DMS153 treated with DMSO at 0.1 percent for 48 hours (cell line): ENCODE measurements around the gene NPFF.
A peak's percentile ranks its signal among the peaks of the same experiment; 100 is the strongest.
"Not testable (repeated sequence)": the region's sequence is repeated elsewhere in the genome, so short reads cannot be mapped to it uniquely, and the experiment has no call there.

Experiments
- DNase-seq: peaks from one replicate; lab custom pipeline; 2025; ENCODE audit not compliant: unreplicated experiment; lab: John Stamatoyannopoulos, UW

NPFF gene

GRCh38 chr12:53496752-53497032 lies 10.6 kb downstream of the NPFF start:
- no peak for DNase-seq

DNA sequence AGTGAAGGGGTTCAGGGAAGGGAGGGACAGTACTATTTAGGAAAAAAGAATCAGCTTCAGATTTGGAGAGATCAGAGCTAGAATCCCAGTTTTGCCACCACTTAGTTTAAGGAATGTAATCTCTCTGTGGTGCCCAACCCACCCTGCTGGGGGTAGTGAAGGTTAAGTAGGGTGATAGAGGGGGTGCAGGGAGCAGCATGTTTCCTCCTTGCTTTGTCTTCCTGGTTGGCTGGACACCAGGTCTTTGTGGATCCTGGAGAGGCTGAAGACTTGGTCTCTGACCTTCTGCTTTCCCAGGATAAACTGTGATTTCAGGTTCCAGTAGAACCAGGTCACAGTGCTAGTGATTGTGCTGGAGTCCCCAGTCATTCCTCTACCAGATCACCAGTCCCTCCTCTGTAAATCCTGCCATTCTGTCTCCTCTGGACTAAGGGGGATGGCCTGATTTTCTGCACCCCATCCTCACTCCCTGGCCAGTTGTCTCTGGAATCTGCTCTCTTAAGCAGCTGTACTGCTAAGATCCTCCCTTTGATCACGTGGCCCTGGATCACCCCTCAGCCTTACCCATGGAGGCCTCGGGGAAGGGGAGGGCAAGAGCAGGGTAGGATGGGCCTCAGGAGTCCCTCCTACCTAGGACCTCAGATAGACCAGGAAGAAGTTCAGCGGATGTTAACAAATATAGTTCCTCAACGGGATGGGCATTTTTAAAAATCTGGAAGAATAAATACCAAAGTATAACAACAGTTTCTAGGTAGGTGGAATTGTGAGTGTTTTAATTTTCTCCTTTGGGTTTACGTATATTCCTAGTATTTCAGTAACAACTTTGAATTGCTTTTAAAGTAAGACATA lies 11.2 kb downstream of the NPFF start:
- no peak for DNase-seq

GRCh38 chr12:53493610-53494391 lies 13.5 kb downstream of the NPFF start:
- no peak for DNase-seq

GRCh38 chr12:53492830-53493609 lies 14.3 kb downstream of the NPFF start:
- peak; percentile 74 for DNase-seq

- DNase-seq = no peak
These were observed 15.1 kb downstream of the NPFF start for GRCh38 chr12:53492188-53492587.

DNA sequence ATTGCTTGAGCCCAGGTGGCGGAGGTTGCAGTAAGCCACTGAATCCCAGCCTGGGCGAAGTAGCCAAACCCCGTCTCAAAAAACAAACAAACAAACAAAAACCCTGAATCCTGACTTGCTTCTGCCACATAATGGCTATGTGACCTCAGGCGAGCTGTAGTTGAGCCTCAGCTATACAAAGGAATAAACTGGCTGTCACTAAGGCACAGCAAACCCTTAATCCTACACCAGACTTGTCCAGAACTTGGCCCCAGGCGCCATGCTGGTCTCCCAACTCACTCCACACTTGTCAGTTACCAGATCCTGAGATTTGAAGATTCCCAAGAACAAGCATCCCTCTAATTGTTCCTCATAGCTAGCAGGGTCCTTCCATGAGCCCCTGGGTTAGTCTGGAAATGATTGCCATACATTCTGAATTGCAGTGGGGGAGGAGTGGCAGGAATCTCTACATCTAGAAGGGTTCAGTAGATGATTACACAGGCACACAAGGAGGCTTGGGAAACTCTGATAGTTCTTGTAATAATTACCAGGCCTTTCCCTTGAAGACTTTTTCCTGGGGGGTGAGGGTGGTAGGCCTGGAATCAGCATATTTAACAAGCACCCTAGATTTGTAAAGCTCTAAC lies 17.9 kb downstream of the NPFF start:
- DNase-seq = no peak

DNA sequence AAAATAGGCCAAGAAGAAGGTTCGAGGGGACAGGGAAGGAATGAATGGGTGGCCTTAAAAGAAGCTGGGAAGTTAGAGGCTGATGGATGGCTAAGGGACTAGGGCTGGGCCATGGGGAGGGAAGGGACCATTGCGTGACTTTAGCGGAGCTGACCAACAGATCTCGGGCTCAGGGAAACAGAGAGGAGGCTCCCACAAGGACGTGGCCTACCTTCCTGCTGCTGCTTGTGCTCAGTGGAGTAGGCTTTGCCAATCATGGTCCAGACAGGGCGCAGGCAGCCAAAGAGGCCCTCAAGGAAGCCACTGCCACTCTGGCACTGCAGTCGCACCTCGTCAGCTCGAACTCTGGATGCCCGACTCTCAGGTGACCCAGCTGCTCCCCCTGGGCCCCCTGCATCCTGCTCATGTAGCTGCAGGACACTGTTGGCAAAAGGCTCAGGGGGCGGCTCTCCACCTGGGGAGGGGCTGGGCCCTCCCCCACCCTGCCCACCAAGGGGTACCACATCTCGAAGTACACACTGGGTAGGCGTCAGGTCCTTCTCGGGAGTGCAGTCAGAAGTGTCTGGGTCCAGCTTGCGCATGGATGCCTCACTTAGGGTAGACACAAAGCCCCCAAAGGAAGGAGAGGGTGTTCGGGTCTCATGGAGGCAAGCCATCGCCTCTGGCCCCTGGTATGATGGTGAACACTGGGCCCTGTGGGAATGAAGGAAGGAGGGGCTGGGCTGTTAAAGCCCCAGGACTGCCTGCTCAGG lies 20.4 kb downstream of the NPFF start:
- DNase-seq = no peak

- no peak for DNase-seq
These were observed 21.1 kb downstream of the NPFF start for GRCh38 chr12:53485955-53486735.

DNA sequence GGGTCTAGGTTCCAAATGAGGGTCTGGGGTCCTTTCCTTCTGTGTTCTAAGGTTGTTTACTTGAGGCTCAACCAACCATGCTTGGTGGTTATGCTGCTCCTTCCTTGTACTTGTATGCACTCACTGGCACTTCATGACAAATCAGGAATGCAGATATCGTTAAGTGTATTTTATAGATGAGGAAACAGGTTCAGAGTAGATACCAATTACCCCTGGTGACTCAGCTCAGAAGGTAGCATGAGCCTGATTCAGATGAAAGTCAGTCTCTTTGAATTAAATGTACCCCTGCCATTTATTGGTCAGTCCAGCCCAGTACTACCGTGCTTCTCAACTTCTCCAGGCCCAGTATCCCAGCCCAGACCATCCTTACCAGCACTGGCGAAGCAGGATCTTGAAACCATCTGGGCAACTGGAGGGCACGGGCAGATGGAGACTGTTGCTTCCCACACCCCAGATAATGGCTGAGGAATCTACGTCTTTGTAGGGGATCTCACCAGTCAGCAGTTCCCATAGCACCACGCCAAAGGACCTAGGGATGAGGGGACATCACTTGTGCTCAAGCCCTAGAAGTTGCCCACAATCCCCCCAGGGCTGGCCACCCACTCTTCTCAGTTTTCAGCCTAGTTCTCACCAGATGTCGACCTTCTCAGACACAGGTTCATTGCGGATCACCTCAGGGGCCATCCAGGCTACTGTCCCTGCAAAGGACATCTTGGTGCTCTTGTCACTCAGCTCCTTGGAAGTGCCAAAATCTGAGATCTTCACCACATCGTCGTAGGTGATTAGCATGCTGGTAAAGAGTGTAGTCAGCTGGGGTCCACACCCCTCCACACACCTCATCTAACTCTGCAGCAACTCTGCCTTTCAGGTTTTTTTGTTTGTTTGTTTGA lies 22.4 kb downstream of the NPFF start:
- DNase-seq = no peak

DNA sequence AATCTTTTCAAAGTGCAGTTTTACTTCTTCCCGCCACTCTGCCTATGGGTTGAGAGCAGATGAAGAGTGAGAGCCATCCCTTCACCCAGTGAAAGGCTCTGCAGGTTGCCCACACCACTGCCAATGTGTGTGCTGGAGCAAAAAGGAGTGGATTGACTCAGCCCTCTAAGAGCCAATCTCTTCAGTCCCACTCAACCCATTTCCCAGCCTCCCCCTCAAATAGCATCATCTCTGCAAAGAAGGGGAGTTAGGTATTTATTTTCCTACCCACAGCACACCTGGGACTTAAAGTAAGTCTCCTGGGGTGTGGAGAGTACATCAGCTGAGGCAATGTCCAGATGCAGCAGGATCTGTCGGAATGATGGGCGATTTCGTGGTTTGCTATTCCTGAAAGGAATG lies 23.3 kb downstream of the NPFF start:
- no peak for DNase-seq

DNA sequence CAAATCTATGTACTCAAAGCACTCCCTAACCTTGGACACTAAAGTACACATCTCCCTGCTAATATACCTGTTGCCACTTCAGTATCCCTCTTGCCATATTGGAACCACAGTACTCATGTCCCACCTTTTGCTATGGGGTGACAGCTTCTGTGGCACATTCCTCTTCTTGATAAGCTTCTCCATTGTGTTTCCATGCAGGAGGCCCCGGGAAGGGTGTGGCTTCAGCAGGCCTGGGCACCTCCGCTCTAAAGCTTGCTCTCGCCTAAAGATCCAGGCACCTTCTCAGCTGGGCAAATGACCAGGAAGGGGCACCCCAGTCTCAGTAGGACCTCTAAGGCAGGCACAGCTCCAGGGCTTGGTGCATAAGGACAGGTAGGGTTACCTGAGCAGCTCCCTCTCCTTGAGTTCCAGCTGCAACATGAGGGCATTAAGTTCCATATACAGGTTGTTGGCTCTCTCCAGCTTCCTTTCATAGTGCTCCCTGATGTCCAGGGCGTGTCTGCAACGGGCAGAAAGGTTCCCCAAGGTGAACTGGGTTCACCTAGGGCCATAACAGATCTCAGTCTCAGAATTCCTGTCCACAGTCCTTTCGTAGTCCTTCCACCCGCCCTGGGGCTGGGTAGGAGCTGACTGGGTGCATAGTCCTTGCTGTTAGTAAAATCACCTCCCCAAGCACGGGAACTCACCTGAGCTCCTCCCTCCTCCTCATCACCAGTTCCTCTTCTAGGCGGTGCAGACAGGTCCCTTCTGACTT lies 23.9 kb downstream of the NPFF start:
- DNase-seq = no peak

GRCh38 chr12:53482626-53483168 lies 24.6 kb downstream of the NPFF start:
- no peak for DNase-seq

DNA sequence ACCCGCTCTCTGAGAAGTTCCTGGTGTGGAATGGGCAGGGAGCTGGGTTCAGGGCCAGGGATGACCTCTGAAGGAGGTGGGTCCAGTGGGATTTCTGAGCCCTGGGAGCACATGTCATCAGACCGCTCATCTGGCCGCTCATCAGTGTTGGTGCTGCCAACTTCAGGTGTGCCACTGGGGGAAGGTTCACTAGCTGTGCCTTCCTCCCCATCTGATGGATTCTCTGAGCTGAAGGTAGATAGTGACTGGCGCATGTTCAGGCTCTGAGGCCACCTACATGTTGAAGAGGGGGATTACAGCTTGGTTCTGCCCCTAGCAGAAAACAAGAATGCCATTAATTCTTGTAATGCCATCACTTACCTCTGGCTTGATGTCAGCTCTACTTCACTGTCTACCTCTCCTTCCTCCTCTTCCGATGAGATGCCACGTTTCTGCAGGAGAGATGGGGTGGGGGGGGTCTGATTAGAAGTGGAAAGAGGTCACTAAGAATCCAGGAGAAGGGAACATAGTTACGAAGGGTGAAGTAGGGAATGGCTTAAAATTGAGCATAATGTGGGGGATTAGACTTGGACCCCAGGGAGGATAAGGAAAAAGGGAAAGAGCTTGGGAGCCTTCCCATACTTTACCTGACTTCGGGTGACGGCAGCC lies 25.2 kb downstream of the NPFF start:
- DNase-seq = no peak

DNA sequence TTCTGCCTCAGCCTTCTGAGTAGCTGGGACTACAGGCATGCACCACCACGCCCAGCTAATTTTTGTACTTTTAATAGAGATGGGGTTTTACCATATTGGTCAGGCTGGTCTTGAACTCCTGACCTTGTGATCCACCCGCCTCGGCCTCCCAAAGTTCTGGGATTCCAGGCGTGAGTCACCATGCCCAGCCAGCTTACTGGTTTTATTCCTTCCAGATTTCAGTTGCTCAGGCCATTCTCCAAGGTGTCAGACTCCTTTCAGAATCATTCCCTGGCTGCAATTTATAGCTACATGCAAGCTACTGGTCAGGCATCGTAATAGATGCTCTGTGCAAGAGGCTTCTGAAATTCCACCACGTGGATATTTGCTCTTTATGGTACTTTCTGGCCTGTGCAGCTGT lies 25.8 kb downstream of the NPFF start:
- not testable (repeated sequence) for DNase-seq

GRCh38 chr12:53480491-53481442 lies 26.5 kb downstream of the NPFF start:
- no peak for DNase-seq

DNA sequence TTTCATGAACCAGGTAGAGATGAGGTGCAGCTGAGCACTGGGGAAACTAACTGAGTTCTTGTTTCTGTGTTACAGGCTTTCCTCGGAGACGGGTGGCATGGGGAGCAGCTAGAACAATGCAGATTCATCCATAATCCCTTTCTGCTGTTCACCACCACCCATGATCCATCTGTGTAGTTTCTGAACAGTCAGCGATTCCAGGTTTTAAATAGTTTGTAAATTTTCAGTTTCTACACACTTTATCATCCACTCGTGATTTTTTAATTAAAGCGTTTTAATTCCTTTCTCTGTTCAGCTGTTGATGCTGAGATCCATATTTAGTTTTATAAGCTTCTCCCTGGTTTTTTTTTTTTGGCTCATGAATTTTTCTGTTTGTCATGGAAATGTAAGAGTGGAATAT lies 28.0 kb downstream of the NPFF start:
- DNase-seq = no peak
